ENCODE data around the gene PARM1. TPM values are rescaled to one million over a fixed set of nuclear protein-coding genes. Genes with fewer than 3 reads are reported as not detected.

The PARM1 gene
- total and polyA plus RNA-seq, 12 donors = 11.3 to 204 (median 70.6) TPM

- no peaks in the 10 kb centered on the region for H3K9me3 ChIP-seq (replicated peaks in 1 of 3)
- H3K4me3 ChIP-seq = no peak overlapping the region
- no peak for TF ChIP-seq POLR2A (IDR thresholded peaks at IDR 0.05)
- intact Hi-C loops (cut with DNase I) = no loop called here
- DNase-seq = no peak
- no peaks in the 10 kb centered on the region for H3K36me3 ChIP-seq (replicated peaks in 1 of 2)
- no peaks in the 10 kb centered on the region for H3K4me1 ChIP-seq (replicated peaks in 1 of 2)
- 91 to 94% (median 92%) methylated on average over 1 to 15 of the region's 15 CpGs for whole genome bisulfite sequencing, 4 donors
- no peaks in the 10 kb centered on the region for H3K27me3 ChIP-seq
- no peak overlapping the region for H3K27ac ChIP-seq
Measured at GRCh38 chr4:75057369-75057768, 124.5 kb downstream of the PARM1 start.

- Histone ChIP-seq H3K4me1 (replicated peaks in 1 of 2) (no peaks in the 10 kb centered on the region), H3K27ac (no peak overlapping the region), H3K9me3 (replicated peaks in 1 of 3) (no peaks in the 10 kb centered on the region), H3K27me3 (no peaks in the 10 kb centered on the region), H3K36me3 (replicated peaks in 1 of 2) (no peaks in the 10 kb centered on the region), H3K4me3 (no peak overlapping the region)
- intact Hi-C loops (cut with DNase I) = no loop called here
- 75 to 91% (median 85%) methylated on average over 7 to 10 of the region's 10 CpGs for WGBS, 4 donors
- TF ChIP-seq CTCF (IDR thresholded peaks at IDR 0.05) = no peak
- TF ChIP-seq POLR2A (IDR thresholded peaks at IDR 0.05) = no peak
- DNase-seq = no peak
Measured at GRCh38 chr4:75058486-75058885, 125.6 kb downstream of the PARM1 start.

GRCh38 chr4:75063433-75063832 is 130.5 kb downstream of the PARM1 start:
- intact Hi-C loops (cut with DNase I) = no loop called here
- H3K4me3 ChIP-seq = no peak overlapping the region
- no peaks in the 10 kb centered on the region for H3K4me1 ChIP-seq (replicated peaks in 1 of 2)
- no peaks in the 10 kb centered on the region for H3K9me3 ChIP-seq (replicated peaks in 1 of 3)
- DNase-seq = no peak
- no peaks in the 10 kb centered on the region for H3K27me3 ChIP-seq
- no peaks in the 10 kb centered on the region for H3K36me3 ChIP-seq (replicated peaks in 1 of 2)
- no peak for TF ChIP-seq POLR2A (IDR thresholded peaks at IDR 0.05)
- no peak for TF ChIP-seq CTCF (IDR thresholded peaks at IDR 0.05)
- no peak overlapping the region for H3K27ac ChIP-seq
- WGBS, 4 donors = 82 to 88% (median 82%) methylated on average over 3 of the region's 3 CpGs

- Histone ChIP-seq H3K4me1 (replicated peaks in 1 of 2) (no peaks in the 10 kb centered on the region), H3K4me3 (no peak overlapping the region), H3K27ac (no peak overlapping the region), H3K9me3 (replicated peaks in 1 of 3) (no peaks in the 10 kb centered on the region), H3K36me3 (replicated peaks in 1 of 2) (no peaks in the 10 kb centered on the region), H3K27me3 (no peaks in the 10 kb centered on the region)
- TF ChIP-seq POLR2A (IDR thresholded peaks at IDR 0.05) (no peak), CTCF (IDR thresholded peaks at IDR 0.05) (no peak)
- intact Hi-C loops (cut with DNase I) = no loop called here
- no peak for DNase-seq
Measured at GRCh38 chr4:75065909-75066308, 133.0 kb downstream of the PARM1 start.

- no peak for DNase-seq
- no peaks in the 10 kb centered on the region for H3K36me3 ChIP-seq (replicated peaks in 1 of 2)
- intact Hi-C loops (cut with DNase I) = no loop called here
- no peak overlapping the region for H3K27ac ChIP-seq
- no peaks in the 10 kb centered on the region for H3K9me3 ChIP-seq (replicated peaks in 1 of 3)
- H3K27me3 ChIP-seq = no peaks in the 10 kb centered on the region
- no peaks in the 10 kb centered on the region for H3K4me1 ChIP-seq (replicated peaks in 1 of 2)
- no peak overlapping the region for H3K4me3 ChIP-seq
- TF ChIP-seq POLR2A (IDR thresholded peaks at IDR 0.05) (no peak), CTCF (IDR thresholded peaks at IDR 0.05) (no peak)
- 65 to 72% (median 68%) methylated on average over 7 of the region's 7 CpGs for WGBS, 4 donors
Measured at GRCh38 chr4:75069493-75070074, 136.7 kb downstream of the PARM1 start.

Data from adrenal gland (tissue), 12 donors.